CD14-positive monocyte (primary cell): ENCODE results near the gene CATSPER1. TPM values are rescaled to one million over a fixed set of nuclear protein-coding genes. Genes with fewer than 3 reads are reported as not detected.
A peak's percentile ranks its signal among the peaks of the same experiment; 100 is the strongest.

ENCODE experiments used
- DNase-seq, 3 donors: peaks; one replicate each; pipeline ENCODE4 v3.0.0-alpha.2; 2011 to 2022
- H2AFZ ChIP-seq: 2 replicates; pipeline ENCODE4 v1.6.0; 2012; ENCODE audit warnings: mild to moderate bottlenecking, low read depth, low read length, inconsistent platforms; ENCODE audit not compliant: insufficient read depth, poor library complexity, severe bottlenecking
- H3K27ac ChIP-seq, 2 donors: 1 replicate in 1 of 2; 2 replicates in 1 of 2; pipeline ENCODE4 v1.5.1; 2012 to 2013; ENCODE audit warnings: low read length in 2 of 2, control low read depth in 1 of 2, inconsistent platforms in 1 of 2, low read depth in 1 of 2, mild to moderate bottlenecking in 1 of 2
- H3K27me3 ChIP-seq, 2 donors: one replicate each; pipeline versions ENCODE4 v1.6.0 to v1.6.1; 2011 to 2013; ENCODE audit warnings: low read length in 2 of 2; ENCODE audit not compliant: control insufficient read depth in 2 of 2, insufficient read depth in 2 of 2
- H3K36me3 ChIP-seq, 2 donors: replicated peaks in 1 of 2; 1 replicate in 1 of 2; 2 replicates in 1 of 2; pipeline versions ENCODE4 v1.5.1 to v1.6.1; 2012 to 2013; ENCODE audit warnings: low read length in 2 of 2, control low read depth in 1 of 2, inconsistent platforms in 1 of 2, mild to moderate bottlenecking in 1 of 2; ENCODE audit not compliant: insufficient read depth in 2 of 2, control insufficient read depth in 1 of 2
- H3K4me1 ChIP-seq, 2 donors: 1 replicate in 1 of 2; 2 replicates in 1 of 2; pipeline versions ENCODE4 v1.5.1 to v1.6.1; 2012 to 2013; ENCODE audit warnings: low read length in 2 of 2, control low read depth in 1 of 2, inconsistent platforms in 1 of 2, mild to moderate bottlenecking in 1 of 2, moderate library complexity in 1 of 2; ENCODE audit not compliant: insufficient read depth in 2 of 2, control insufficient read depth in 1 of 2
- H3K4me2 ChIP-seq: replicated peaks from 2 replicates; pipeline ENCODE3; 2012; ENCODE audit warnings: low read length, moderate library complexity, mild to moderate bottlenecking; ENCODE audit not compliant: poor library complexity, severe bottlenecking; ENCODE audit errors: extremely low read depth
- H3K4me3 ChIP-seq, 3 experiments: fragments of 200-600 bp in 1 of 3; sonication (generic) in 1 of 3; replicated peaks in 1 of 3; 1 replicate in 2 of 3; 2 replicates in 1 of 3; pipeline ENCODE4 v1.5.1; 2011 to 2013; ENCODE audit warnings: low read length in 3 of 3, mild to moderate bottlenecking in 3 of 3, control low read depth in 2 of 3, low read depth in 2 of 3, inconsistent platforms in 1 of 3, moderate library complexity in 1 of 3
- H3K79me2 ChIP-seq: 2 replicates; pipeline ENCODE4 v1.6.0; 2012; ENCODE audit warnings: mild to moderate bottlenecking, control low read depth, inconsistent platforms, low read length, moderate library complexity; ENCODE audit not compliant: insufficient read depth
- H3K9ac ChIP-seq: 2 replicates; pipeline ENCODE4 v1.6.0; 2017; ENCODE audit warnings: low read length, mild to moderate bottlenecking; ENCODE audit not compliant: insufficient read depth, poor library complexity, severe bottlenecking
- H3K9me3 ChIP-seq, 2 donors: replicated peaks in 1 of 2; 1 replicate in 1 of 2; 2 replicates in 1 of 2; pipeline versions ENCODE4 v1.5.1 to v1.6.1; 2012 to 2013; ENCODE audit warnings: low read length in 2 of 2, control low read depth in 1 of 2; ENCODE audit not compliant: control insufficient read depth in 1 of 2, insufficient read depth in 1 of 2
- H4K20me1 ChIP-seq: 2 replicates; pipeline ENCODE4 v1.6.0; 2012; ENCODE audit warnings: mild to moderate bottlenecking, low read length, control low read depth, moderate library complexity; ENCODE audit not compliant: insufficient read depth
- H3K27ac Mint-ChIP-seq, 7 donors: one replicate each; pipeline ENCODE4 v1.8.0; 2020; ENCODE audit warnings: mild to moderate bottlenecking in 7 of 7, mixed read lengths in 7 of 7, moderate library complexity in 6 of 7, inconsistent platforms in 2 of 7
- H3K27me3 Mint-ChIP-seq, 3 donors: one replicate each; pipeline ENCODE4 v1.8.0; 2021 to 2022; ENCODE audit warnings: low read depth in 3 of 3, mild to moderate bottlenecking in 3 of 3, mixed read lengths in 3 of 3, moderate library complexity in 3 of 3, inconsistent platforms in 1 of 3
- H3K36me3 Mint-ChIP-seq, 2 donors: one replicate each; pipeline ENCODE4 v1.8.0; 2020; ENCODE audit warnings: mixed read lengths in 2 of 2, inconsistent platforms in 1 of 2, mild to moderate bottlenecking in 1 of 2
- H3K4me1 Mint-ChIP-seq: one replicate; pipeline ENCODE4 v1.8.0; 2020; ENCODE audit warnings: mild to moderate bottlenecking, mixed read lengths
- H3K4me3 Mint-ChIP-seq, 2 donors: one replicate each; pipeline ENCODE4 v1.8.0; 2020; ENCODE audit warnings: mild to moderate bottlenecking in 2 of 2, mixed read lengths in 2 of 2, moderate library complexity in 1 of 2
- H3K9me3 Mint-ChIP-seq, 7 donors: one replicate each; pipeline ENCODE4 v1.8.0; 2020 to 2022; ENCODE audit warnings: mixed read lengths in 7 of 7, mild to moderate bottlenecking in 6 of 7, moderate library complexity in 6 of 7, inconsistent platforms in 2 of 7
- WGBS: methylation state at CpG from one replicate; pipeline ENCODE4 v1.1.5; 2013; ENCODE audit warnings: missing lambda C conversion rate; ENCODE audit not compliant: insufficient coverage; 5-methylcytosine and 5-hydroxymethylcytosine counted together
- intact Hi-C, 2 donors: fragments of 100-400 bp; cut with micrococcal nuclease; formaldehyde crosslinking; loops; one replicate each; pipeline versions ENCODE4 v1.15.0 to v1.15.1; 2023
- polyA plus RNA-seq, 3 donors: library from polyadenylated mRNA; depleted of rRNA in 1 of 3; unstranded in 2 of 3; stranded (reverse) in 1 of 3; fragments of 300-500 nt in 2 of 3; fragments of >200 nt in 1 of 3; fragmentation: Illumina TruSeq in 2 of 3; gene quantifications; 1 replicate in 2 of 3; 2 replicates in 1 of 3; pipeline ENCODE4 v1.2.3, GENCODE V29; 2012 to 2021
- TF ChIP-seq, protein P1 (sequence below): fragments of 200-600 bp; IDR thresholded peaks from one replicate; pipeline ENCODE4 v1.8.0; 2022; ENCODE audit warnings: antibody characterized with exemption, mild to moderate bottlenecking

The CATSPER1 gene
- polyA plus RNA-seq, 3 donors, result 15.4 to 24.1 (median 22.0) TPM

DNA sequence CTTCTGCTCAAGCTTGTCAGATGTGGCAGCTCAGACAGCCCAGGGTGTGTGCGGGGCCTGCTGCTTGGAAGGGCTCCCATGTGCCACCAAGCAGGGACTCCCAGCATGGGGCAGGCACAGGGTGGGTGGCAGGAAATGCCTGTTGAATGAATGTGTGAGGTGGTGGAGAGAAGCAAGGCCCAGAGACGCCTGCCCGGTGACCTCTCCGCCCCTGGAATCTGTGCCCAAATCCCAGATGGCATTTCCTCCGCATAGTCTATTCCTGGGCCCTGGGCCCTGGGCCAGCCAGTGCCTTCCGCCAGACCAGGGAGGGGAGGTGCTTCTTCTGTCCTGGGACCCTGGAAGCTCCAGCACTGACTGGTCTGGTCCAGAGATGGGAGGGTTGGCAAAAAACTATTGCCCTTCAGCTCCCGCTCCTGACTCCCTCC is 10.8 kb downstream of the CATSPER1 start:
- peaks cover 8 to 9% of the 10 kb centered on the region in 2 donors for H3K36me3 ChIP-seq
- peaks cover 14 to 17% of the 10 kb centered on the region in 2 donors for H3K27me3 ChIP-seq
- DNase-seq, result no peak
- H3K9me3 ChIP-seq, result no peaks in the 10 kb centered on the region
- H3K27me3 Mint-ChIP-seq, result peaks cover 21 to 23% (median 23%) of the 10 kb centered on the region in 3 donors
- no peak overlapping the region for H3K4me2 ChIP-seq
- H2AFZ ChIP-seq, result no peak overlapping the region
- peaks cover 0 to 5% (median 2%) of the 10 kb centered on the region in 7 donors for H3K9me3 Mint-ChIP-seq
- no peaks in the 10 kb centered on the region for H4K20me1 ChIP-seq
- peaks cover 46% of the 10 kb centered on the region for H3K4me1 Mint-ChIP-seq
- H3K36me3 Mint-ChIP-seq, result peaks cover 20 to 29% of the 10 kb centered on the region in 2 donors
- 95% methylated on average over 6 of the region's 7 CpGs for WGBS
- intact Hi-C loops, result no loop called here
- H3K9ac ChIP-seq, result peak overlapping the region; percentile 19
- H3K27ac ChIP-seq, result peak overlapping the region; percentile 44 to 77
- TF ChIP-seq, protein P1, sequence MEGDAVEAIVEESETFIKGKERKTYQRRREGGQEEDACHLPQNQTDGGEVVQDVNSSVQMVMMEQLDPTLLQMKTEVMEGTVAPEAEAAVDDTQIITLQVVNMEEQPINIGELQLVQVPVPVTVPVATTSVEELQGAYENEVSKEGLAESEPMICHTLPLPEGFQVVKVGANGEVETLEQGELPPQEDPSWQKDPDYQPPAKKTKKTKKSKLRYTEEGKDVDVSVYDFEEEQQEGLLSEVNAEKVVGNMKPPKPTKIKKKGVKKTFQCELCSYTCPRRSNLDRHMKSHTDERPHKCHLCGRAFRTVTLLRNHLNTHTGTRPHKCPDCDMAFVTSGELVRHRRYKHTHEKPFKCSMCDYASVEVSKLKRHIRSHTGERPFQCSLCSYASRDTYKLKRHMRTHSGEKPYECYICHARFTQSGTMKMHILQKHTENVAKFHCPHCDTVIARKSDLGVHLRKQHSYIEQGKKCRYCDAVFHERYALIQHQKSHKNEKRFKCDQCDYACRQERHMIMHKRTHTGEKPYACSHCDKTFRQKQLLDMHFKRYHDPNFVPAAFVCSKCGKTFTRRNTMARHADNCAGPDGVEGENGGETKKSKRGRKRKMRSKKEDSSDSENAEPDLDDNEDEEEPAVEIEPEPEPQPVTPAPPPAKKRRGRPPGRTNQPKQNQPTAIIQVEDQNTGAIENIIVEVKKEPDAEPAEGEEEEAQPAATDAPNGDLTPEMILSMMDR, result no peak
- peak overlapping the region in 4 of 7 donors; percentile 66 to 88 (median 78) for H3K27ac Mint-ChIP-seq
- peaks cover 8% of the 10 kb centered on the region for H3K79me2 ChIP-seq
- H3K4me3 ChIP-seq, result no peak overlapping the region
- no peak overlapping the region for H3K4me3 Mint-ChIP-seq
- peaks cover 49 to 50% of the 10 kb centered on the region in 2 donors for H3K4me1 ChIP-seq

DNA sequence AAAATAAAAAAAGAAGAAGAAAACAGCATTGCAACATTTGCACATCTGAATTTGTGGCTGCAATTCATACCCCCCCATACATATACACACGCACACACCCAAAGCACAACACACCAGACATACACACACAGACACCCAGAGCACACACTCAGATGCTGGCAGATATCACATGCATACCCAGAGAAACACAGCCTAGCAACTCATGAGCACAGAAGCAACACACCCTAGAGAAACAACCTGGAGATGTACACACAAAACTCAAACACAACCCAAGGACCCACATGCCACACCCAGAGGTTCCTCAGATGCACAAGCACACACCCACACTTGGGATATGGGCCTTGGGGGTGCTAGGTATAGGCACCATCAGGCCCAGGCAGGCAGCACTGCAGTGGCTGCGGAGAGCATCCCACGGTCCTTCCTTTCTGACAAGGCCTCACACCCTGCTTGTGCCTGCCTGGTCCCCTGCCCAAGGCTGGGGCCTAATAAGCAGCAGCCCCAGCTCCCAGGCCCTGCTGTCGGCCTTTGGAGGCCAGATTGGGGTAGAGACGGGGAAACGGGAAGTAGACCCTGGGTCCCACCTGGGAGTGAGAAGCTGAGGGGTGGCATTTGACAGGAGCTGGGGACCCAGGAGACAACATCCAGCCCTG is 11.3 kb downstream of the CATSPER1 start:
- Mint-ChIP-seq H3K36me3 (peaks cover 20 to 29% of the 10 kb centered on the region in 2 donors), H3K4me1 (peaks cover 41% of the 10 kb centered on the region), H3K4me3 (no peak overlapping the region), H3K9me3 (peaks cover 0 to 5% (median 0%) of the 10 kb centered on the region in 7 donors), H3K27me3 (peaks cover 24 to 29% (median 28%) of the 10 kb centered on the region in 3 donors), H3K27ac (peak overlapping the region; percentile 52 to 91 (median 83))
- Histone ChIP-seq H3K4me2 (peak overlapping the region; percentile 28), H2AFZ (no peak overlapping the region), H3K27me3 (peaks cover 14 to 22% of the 10 kb centered on the region in 2 donors), H3K36me3 (peaks cover 8 to 9% of the 10 kb centered on the region in 2 donors), H3K4me3 (peak overlapping the region in 1 of 3 experiments; percentile 4), H3K27ac (peak overlapping the region; percentile 44 to 77), H3K4me1 (peaks cover 44% of the 10 kb centered on the region in 2 donors), H4K20me1 (no peaks in the 10 kb centered on the region), H3K9ac (peak overlapping the region; percentile 19), H3K79me2 (peaks cover 3% of the 10 kb centered on the region), H3K9me3 (no peaks in the 10 kb centered on the region)
- TF ChIP-seq, protein P1, result no peak
- intact Hi-C loops, result no loop called here
- peak; percentile 38 to 75 (median 55) for DNase-seq
- 64% methylated on average over 6 of the region's 6 CpGs for WGBS
